ENCODE measurements around the gene TGFBR1. TPM values are rescaled to one million over a fixed set of nuclear protein-coding genes. Genes with fewer than 3 reads are reported as not detected.

The TGFBR1 gene
- total RNA-seq, 1 donor = 51.0 TPM

GRCh38 chr9:99105152-99106043 is 485 bp downstream of the TGFBR1 start:
- peak; percentile 79 for DNase-seq (ENCODE audit: low read depth)
- TF ChIP-seq CTCF (IDR thresholded peaks at IDR 0.05; ENCODE audit: insufficient read depth, low read depth, low read length) = no peak
- H3K4me3 ChIP-seq (ENCODE audit: low read depth, low read length) = peak overlapping the region; percentile 73

- no peak for TF ChIP-seq CTCF (IDR thresholded peaks at IDR 0.05; ENCODE audit: insufficient read depth, low read depth, low read length)
- H3K4me3 ChIP-seq (ENCODE audit: low read depth, low read length) = peak overlapping the region; percentile 73
- DNase-seq (ENCODE audit: low read depth) = no peak
Observed at GRCh38 chr9:99106044-99106375, 1.1 kb downstream of the TGFBR1 start.

- TF ChIP-seq CTCF (IDR thresholded peaks at IDR 0.05; ENCODE audit: insufficient read depth, low read depth, low read length) = no peak
- peak overlapping the region; percentile 73 for H3K4me3 ChIP-seq (ENCODE audit: low read depth, low read length)
Observed at GRCh38 chr9:99107421-99107820, 2.5 kb downstream of the TGFBR1 start.

GRCh38 chr9:99108131-99108530 is 3.2 kb downstream of the TGFBR1 start:
- no peak for TF ChIP-seq CTCF (IDR thresholded peaks at IDR 0.05; ENCODE audit: insufficient read depth, low read depth, low read length)
- DNase-seq (ENCODE audit: low read depth) = no peak
- peak overlapping the region; percentile 73 for H3K4me3 ChIP-seq (ENCODE audit: low read depth, low read length)

More at GRCh38 chr9:99107421-99107820, 2.5 kb downstream of the TGFBR1 start:
- peak; percentile 24 for DNase-seq (ENCODE audit: low read depth)

GRCh38 chr9:99109522-99109921 is 4.6 kb downstream of the TGFBR1 start:
- H3K4me3 ChIP-seq (ENCODE audit: low read depth, low read length) = no peak overlapping the region
- TF ChIP-seq CTCF (IDR thresholded peaks at IDR 0.05; ENCODE audit: insufficient read depth, low read depth, low read length) = no peak
- peak; percentile 91 for DNase-seq (ENCODE audit: low read depth)

GRCh38 chr9:99112750-99113413 is 8.0 kb downstream of the TGFBR1 start:
- no peak for DNase-seq (ENCODE audit: low read depth)
- TF ChIP-seq CTCF (IDR thresholded peaks at IDR 0.05; ENCODE audit: insufficient read depth, low read depth, low read length) = no peak
- H3K4me3 ChIP-seq (ENCODE audit: low read depth, low read length) = no peak overlapping the region

All from fibroblast of villous mesenchyme (primary cell).